Body of pancreas (tissue), 4 donors: Measurements from ENCODE around the gene PRRT4.

ENCODE experiments used
- POLR2A ChIP-seq, 3 donors: fragments of 450-650 bp; IDR thresholded peaks; one replicate each; pipeline ENCODE4 v1.6.1; 2016; ENCODE audit warnings: antibody characterized with exemption in 3 of 3, mild to moderate bottlenecking in 2 of 3
- TF ChIP-seq, protein P1 (sequence below), 7 experiments: fragments of 450-650 bp in 4 of 7; fragments of 200-600 bp in 3 of 7; sonication (generic) in 3 of 7; IDR thresholded peaks; one replicate each; pipeline ENCODE4 v1.5.1; 2016 to 2019; ENCODE audit warnings: antibody characterized with exemption in 7 of 7

DNA sequence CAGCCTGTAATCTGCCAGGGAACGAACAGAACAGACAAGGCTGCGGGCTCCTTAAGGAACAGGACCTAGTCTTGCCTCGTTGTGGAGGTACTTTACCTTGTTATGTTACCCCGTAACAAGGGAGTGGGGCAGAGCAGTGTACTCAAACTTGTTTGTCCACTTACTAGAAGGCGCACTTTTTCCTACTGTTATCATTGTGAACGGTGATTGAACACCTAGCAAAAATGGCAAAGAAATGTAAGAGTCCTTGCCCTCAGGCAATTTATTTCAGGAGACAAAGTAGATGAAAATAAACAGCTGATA is 48.9 kb upstream of the PRRT4 start:
- no peak for TF ChIP-seq POLR2A (IDR thresholded peaks at IDR 0.05)
- TF ChIP-seq, protein P1, sequence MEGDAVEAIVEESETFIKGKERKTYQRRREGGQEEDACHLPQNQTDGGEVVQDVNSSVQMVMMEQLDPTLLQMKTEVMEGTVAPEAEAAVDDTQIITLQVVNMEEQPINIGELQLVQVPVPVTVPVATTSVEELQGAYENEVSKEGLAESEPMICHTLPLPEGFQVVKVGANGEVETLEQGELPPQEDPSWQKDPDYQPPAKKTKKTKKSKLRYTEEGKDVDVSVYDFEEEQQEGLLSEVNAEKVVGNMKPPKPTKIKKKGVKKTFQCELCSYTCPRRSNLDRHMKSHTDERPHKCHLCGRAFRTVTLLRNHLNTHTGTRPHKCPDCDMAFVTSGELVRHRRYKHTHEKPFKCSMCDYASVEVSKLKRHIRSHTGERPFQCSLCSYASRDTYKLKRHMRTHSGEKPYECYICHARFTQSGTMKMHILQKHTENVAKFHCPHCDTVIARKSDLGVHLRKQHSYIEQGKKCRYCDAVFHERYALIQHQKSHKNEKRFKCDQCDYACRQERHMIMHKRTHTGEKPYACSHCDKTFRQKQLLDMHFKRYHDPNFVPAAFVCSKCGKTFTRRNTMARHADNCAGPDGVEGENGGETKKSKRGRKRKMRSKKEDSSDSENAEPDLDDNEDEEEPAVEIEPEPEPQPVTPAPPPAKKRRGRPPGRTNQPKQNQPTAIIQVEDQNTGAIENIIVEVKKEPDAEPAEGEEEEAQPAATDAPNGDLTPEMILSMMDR (IDR thresholded peaks at IDR 0.05): no peak
